Activated CD8-positive, alpha-beta memory T cell treated with anti-CD3 and anti-CD28 coated beads for 48 hours (primary cell): ENCODE measurements around the gene PRIMA1.

Experiments used
- DNase-seq, 3 experiments: peaks; one replicate each; pipeline ENCODE4 v3.0.0-alpha.2; 2020; ENCODE audit warnings: low read depth in 2 of 3, low spot score in 2 of 3

Gene PRIMA1

DNA sequence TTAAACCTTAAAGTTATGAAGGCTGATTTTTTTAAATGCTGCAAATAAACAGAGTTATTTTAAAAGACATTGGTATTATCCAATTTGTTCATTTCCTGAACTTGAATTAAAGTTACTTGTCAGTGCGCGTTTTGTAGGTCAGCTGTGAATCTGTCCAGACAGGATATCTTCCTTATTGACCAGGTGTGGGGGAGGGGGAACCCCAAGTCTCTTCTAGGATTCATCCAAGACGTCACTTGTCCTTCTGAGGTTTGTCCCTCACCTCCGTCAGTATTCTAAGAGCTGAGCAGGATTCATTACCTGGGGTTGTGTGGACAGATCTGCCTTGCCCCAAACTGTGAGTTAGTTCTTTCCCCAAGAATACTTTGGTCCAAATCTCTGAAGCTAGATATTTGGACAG is 8.8 kb upstream of the PRIMA1 start:
- DNase-seq, result no peak

DNA sequence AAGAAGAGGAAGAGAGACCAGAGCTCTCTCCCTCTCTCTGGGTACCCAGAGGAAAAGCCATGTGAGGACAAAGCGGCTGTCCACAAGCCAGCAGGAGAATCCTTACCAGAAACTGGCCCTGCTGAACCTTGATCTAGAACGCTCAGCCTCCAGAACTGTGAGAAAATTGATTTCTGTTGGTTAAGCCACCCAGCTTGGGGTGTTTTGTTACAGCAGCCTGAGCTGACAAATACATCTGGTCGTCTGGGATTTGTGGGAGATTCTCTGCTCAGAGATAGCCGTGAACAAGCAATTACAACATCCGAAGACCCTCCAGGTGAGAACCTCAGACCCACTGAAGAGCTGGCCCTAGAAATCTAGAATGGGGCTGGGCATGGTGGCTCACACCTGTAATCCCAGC is 6.5 kb upstream of the PRIMA1 start:
- no peak for DNase-seq

DNA sequence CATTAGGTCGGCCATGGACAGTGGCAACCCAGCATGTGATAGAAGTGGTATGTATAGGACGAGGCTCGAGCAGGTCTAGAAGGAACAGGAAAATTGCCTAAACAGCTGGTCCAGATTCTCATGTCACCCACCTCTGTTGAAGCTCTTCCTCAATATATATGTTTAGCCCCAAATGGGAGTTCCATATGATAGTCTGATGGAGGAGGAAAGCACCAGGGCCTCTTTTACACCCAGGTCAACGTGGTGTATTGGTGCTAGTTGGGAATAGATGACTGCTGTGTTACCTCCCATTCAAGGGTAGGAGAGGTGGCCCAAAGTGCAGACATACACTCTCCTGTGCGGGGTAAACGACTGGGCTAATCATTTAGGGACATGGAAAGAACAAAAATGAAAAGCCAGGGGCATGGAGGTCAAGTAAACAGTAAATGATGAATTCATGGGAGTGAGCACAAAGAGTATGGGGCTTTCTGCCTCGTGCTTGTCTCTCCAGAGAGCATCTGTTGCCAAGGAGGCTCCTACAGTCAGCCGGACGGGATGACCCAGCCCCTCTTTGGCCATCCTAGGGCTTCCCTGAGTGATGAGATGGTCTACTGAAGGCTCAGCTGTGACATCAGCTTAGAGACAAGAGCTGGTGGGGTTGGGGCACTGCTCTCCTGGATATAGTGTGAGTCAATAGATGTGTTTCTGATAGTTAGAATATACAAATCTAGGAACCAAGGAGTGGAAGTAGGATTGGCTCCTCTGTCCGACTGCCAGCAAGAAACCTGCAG is 5.5 kb upstream of the PRIMA1 start:
- no peak for DNase-seq

DNA sequence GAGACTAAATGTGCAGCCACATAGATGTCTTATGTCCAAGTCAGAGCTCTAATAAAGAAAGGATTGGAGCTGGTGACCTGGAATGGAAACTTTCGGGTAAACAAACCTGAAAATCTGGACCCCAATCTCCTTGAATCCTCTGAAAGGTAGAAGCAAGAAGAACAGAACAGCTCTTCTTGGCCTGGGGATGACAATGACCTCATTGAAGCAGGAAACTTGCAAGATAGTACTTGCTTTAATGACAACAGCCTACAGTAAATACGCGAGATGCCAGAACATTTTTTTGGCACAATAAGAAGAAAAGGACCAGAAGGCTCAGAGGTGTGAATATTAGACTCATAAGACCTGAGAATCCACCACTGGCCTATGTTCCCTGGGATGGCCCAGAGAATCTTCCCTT is 4.1 kb upstream of the PRIMA1 start:
- DNase-seq, result no peak

DNA sequence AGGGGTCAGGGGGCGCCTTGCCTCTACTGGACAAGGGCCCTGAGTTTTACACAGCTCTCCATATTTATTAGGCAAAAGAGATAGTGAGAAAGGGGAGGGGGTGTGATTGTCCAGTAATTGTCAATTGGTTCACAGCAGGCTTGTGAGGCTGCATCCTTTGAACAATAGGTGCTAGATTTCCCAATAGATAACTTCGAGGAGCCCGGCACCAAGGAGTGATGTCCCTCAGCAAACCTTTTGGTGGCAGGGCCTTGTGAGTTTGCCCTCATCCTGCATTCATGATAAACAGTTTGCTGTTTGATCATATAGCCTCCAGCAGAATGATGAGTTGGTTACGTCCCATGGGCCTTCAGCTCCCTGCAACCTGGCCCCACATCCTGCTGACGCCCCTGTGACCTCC is 2.7 kb upstream of the PRIMA1 start:
- no peak for DNase-seq

DNA sequence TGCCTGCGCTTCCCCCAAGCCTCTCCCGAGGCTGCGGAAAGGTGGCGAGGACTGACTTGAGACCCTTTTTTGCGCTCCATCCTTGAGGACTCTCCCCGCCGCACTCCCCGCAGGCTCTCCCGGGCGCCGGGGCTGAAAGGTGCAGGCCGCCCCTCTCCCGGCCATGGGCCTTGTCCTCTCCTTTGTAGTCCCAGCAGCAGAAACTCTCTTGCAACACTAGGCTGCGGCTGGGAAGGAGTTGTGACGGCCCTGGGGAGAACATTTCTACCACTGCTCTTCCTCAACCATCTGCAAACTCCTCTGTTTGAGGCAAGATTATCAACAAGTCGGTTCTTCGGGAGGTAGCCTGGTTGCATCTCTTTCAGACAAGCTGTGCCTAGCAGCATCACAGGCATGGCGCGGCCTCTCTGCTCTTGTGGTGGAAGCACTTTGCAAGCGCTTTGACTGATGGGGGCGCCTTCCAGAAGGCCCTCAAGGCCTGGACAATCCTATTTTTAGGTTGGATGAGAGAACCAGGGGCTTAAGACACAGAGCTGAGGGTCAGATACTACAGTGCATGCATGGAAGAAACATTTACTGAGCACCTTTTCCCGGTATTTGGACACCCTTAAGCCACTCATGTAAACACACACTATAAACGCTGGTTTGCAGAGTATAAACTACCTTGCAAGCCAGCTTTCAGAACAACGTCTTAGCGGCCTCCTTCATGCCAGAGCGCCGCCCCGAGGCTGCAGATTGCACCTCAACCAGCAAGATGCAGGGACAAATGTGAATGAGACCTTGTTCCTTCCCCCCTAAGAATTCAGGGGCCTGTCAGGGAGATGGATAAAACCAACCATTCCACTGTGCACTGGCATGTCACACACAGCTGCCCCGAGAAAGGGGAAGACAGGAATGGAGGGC is 1.2 kb upstream of the PRIMA1 start:
- no peak for DNase-seq

DNA sequence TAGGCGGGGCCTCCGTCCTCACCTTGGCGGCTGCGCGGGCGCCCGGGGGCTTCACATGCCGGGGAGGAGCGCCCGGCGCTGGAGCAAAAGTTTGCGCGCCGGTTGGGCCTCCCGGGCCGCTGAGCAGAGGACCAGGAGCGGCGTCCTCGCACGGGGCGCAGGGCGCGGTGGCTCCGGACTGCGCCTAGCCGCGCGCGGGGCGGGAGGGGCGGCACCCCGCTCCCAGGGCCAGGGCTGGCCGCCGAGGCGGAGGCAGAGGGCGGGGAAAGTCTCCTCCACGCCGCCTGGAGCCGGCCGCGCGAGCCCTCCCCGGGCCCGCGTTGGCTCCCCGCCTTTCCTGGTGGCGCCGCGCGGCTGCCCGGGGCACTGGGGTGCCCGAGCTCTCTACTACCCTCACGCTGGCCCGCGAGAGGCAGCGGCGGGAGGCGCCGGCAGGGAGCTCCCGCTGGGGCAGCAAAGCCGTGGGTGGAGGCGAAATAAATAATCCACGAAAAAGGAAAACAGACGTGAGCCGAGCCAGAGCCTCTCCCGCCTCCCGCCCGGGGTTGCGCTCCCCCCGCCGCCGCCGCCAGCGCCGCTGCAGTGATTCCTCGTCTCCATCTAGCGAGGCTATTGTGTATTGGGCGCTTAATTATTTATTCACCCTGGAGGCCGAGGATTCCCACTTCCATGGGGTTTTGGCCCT is 400 bp upstream of the PRIMA1 start:
- no peak for DNase-seq

DNA sequence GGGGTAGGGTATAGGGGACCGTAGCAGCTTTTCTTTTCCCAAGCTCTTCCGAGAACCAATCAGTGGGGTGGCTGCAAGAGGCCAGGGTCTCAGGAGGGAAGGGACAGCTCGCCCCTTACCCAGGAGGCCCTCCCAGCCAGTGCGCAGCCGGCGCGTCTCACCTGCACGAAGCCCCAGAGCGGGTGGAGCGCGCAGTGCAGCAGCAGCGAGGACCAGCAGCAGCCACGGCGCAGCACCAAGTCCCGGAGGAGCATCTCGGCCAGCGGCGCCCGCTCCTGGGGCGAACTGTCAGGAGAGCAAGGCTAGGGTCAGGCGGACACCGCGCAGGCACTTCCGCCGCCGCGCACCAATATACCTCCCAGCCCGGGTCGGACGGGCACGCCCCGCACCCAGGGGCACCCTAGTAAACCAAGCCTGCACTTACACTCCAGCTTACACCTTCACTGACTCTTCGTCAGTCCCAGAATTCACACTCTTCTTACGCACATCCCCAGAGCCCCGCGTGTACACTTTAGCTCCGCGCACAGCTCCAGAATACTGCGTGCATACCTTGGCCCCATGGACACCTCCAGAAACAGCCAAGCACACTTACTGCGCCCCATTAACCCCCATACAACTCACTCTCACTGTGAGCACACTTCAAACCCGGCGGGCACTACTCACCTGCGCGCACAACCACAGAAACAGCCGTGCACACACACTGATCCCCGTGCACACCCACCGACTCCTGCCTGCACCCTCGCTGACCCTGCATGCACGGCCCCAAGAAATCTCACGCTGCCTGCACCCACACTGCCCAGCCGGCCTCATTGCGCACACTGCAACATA is 606 bp downstream of the PRIMA1 start:
- no peak for DNase-seq

DNA sequence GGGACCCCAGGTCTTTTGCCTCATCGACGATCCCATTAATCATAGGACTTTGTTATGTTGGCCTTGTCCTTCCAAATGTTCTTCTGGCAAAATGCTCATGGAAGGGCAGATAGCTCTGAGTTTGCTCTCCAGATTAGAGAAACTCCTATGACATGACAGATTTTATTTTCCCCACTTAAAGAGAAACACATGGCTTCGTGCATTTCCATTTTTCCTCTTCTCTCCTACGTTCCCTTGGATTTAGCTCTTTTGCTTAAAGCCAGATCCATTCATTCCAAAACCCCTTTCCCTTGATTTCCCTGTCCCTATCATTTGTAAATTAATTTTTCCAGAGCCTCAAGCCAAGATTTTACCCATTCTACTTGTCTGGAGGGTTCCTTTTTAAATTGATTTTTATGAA is 2.9 kb downstream of the PRIMA1 start:
- DNase-seq, result no peak

DNA sequence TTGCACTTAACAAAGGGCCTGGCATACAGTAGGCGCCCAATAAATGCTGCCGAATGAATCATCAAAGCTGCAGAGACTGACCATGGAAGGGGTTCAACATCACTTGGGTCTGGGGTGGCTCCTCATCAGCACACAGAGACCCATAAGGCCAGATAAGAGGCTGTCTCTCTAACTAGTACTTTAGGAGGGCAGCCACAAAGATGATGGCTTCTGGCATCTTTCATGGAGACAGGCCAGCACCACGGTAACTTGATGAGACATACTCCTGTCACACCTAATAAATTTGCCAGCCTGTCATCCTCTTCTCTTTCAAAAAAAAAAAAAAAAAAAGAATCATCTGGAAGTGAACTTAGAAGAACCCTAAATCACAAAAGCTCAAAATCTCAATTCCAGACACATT is 3.4 kb downstream of the PRIMA1 start:
- no peak for DNase-seq

DNA sequence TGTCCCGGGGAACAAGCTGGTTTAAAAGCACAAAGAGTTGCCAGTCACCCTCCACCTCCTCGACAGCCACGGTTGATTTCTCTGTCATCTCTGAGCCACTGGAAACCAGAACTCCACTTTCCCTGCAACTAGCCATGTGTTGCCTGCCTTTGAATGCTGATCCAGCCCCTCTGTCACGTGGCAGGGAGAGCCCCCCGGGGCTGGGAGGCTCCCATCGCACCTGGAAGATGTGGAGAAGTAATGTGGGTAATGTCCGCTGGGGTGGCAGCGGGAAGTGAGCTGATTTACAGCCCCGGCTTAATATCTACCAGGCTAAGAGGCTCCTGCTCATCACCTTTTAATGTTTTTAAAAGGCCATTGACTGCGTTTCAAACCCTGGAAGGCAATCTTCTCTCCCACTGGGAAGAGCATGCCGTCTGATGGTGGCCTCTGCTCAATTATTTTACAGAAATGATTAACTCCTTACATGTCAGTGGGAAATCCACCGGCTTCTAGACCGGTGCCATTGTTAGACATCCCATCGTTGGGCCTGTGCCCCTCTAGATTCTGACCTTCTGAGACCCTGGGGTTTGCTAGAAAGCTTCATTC is 7.4 kb downstream of the PRIMA1 start:
- no peak for DNase-seq

DNA sequence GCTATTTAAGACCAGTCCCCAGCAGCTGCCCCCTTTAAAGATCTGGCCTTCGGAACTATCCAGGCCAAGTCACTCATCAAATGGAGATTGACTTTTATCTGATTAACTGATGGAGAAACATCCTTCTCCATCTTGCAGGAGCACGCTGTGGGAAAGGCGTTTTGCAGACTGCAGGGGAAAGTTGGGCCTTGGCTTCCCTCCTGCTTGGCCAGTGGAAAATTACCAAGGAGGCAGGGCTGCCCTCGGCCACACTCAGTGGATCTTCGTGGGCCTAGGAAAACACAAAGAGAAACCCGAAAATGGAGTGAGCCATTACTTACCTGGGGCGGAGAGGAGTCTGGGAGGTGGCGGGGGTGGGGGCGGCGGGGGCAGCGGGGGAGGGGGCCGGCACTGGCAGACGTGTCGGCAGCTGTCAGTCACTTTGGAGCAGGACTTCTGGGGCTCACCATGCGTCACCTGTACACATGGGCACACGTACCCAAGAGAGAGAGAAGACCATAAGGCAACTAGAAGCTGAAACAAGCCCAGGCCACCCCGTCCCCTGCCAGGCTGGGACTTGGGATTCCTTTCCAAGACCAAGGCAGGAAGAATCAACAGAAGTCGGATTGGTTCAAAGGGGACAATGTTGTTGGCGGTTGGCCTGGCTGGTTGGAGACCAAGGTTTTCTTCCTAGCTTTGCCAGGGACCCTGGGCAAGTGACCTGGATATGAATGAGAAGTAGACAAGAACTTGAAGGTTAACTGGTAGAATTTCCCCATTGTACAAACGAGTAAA is 9.2 kb downstream of the PRIMA1 start:
- DNase-seq, result no peak

DNA sequence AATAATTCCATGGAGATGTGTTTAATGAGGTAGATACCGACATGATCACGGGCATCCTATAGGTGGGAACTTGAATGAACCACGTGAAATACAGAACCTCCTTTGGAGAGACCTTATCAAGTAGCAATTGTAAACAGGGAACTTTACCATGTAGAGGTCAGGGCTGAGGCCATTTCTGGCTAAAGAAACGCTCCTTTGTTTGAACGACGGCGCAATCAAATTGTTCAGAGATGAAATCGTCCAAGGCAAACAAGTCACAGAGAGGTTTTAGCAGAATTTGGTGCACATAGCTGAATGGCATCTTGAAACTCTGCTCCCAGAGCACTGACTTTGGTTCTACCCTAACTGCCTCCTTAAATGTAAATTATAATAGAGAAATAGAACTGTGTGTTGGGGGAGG is 9.8 kb downstream of the PRIMA1 start:
- no peak for DNase-seq

DNA sequence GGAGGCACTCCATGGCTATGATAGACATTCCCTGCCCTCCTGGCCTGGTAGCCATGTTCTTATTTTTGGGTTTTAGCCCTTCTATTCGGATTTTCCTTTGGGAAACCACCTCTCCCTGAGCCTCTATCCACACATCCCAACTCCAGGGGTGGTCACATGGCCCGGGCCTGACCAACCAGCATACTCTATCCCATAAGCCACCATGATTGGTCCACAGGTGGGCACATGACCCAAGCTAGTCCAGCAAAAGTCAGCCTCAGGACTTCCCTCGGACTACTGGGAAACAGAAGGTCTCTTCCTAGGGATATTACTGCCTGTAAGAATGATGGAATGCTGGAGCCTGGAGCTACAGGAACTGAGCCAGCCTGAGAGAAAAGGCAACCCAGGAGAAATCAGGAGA is 12.5 kb downstream of the PRIMA1 start:
- DNase-seq, result no peak

DNA sequence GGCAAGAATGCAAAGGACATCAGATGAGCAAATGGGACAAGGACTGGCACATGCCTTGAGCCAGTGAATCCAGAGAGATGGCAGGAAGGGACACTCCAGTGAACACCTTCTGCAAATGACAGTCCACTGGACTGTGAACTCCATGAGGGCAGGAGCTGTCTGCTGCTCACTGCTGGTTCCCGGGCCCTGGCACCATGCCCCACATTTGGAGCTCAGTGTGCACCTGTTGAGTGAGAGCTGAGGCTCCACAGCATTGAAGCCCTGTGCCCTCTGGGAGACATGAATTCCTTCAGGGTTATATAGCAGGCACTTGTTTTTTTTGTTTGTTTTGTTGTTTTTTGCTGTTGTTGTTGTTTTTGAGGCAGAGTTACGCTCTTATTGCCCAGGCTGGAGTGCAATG is 13.1 kb downstream of the PRIMA1 start:
- DNase-seq, result no peak

DNA sequence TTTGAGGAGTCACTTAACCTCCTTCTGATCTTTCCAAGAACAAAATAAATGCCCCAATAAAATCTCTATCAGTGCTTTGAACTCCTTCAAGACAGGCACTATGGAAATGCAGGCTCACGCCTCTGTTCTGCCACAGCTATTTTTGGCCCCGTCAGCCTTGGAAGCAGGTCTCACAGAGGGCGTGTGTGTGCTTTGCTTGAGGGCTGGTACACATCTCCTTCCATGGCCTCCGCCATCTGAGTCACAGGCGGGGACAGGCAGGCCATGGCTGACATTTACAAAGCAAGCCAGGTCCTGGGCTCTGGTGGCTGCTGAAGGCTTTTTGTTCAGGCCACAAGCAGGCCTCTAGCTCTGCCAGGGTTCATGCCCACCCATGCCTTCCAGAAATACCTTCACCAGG is 16.0 kb downstream of the PRIMA1 start:
- no peak for DNase-seq

DNA sequence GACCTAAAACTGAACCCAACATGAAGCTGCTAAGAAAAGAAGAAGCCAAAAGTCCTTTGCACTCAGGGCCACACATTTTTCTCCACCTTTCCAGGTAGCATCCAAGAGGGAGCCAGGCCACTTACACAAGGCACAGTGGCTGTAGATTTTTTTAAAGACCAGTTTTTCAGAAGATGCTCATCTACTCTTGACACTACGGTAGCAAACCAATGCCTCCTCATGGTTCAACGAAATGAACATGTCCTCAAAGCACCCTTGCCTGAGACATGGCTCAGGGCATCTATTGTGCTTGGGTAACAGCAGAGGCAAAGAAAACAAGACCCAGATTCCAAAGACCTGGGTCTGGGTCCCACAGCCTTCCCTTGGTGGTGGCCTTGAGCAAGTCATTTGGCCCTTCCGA is 22.3 kb downstream of the PRIMA1 start:
- DNase-seq, result no peak

DNA sequence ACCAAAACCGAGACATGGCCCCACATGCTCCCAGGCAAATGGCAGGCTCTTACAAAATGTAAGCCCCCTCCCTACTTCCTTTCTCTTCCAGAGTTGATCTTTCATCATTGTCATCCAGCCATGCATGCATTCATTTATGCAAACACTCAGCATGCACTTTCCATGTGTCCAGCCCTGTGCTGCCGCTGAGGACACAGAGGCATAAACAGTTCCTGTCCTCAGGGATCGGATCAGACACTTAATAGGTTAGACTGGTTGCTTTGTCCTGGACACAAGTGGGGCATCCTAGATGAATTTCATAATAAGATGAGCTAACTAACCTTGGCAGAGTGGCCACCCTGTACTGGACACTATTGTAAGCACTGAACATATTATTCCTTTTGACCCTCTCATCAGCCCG is 23.1 kb downstream of the PRIMA1 start:
- no peak for DNase-seq

DNA sequence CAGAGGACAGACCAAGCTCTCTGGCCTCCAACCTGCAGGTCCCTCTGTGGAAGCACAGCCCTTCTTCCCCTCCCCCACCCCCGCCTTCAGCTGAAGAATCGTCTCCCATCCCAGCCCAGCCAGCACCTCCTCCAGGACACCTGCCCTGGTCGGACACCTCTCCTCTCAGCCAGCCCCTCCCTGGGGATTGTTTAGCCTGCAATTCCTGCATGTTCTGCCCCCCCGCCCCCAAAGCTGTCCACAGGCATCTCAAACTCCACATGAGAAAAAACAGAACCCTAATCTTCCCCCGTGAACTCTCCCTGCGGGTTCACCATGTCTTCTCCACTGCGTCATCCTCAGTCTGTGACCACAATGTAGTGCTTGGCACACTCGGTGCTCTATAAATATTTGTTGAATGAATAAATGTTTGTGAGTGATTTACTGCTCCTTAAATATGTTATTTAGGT is 24.1 kb downstream of the PRIMA1 start:
- no peak for DNase-seq
